Measurements from ENCODE around the gene RARS2. TPM values are rescaled to one million over a fixed set of nuclear protein-coding genes. Genes with fewer than 3 reads are reported as not detected.
A peak's percentile ranks its signal among the peaks of the same experiment; 100 is the strongest.
"Not testable (repeated sequence)": the region's sequence is repeated elsewhere in the genome, so short reads cannot be mapped to it uniquely, and the experiment has no call there.

RARS2 gene
- total RNA-seq, 4 donors from 2014 or later, result 11.4 to 21.1 (median 13.4) TPM

DNA sequence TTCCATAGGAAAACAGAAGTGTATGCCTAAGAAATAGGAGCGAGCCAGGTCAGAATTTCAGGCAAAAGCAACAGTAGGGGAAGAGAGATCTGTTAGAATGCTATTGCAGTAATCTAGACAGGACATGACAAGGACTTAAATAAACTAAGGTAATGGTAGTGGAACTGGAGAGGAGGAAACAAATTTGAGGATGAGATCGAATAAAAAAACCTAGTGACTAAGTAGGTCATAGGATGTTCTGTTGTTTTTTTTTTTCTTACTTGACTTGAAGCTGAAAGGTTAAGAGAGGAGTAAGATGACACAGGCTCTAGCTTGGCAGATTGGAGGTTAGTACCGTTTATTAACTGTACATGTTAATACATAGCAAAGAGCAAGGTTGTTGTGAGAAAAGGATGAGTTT is 28.7 kb upstream of the RARS2 start:
- Histone ChIP-seq H3K4me3 (no peak overlapping the region), H3K4me1 (peaks cover 9 to 21% of the 10 kb centered on the region in 2 donors), H3K36me3 (peaks cover 0 to 26% of the 10 kb centered on the region in 2 donors), H3K27me3 (no peaks in the 10 kb centered on the region), H3K9me3 (no peaks in the 10 kb centered on the region), H3K27ac (peak overlapping the region; percentile 59 to 73 (median 66))
- TF ChIP-seq POLR2A (IDR thresholded peaks at IDR 0.05), result no peak
- TF ChIP-seq, protein P1, sequence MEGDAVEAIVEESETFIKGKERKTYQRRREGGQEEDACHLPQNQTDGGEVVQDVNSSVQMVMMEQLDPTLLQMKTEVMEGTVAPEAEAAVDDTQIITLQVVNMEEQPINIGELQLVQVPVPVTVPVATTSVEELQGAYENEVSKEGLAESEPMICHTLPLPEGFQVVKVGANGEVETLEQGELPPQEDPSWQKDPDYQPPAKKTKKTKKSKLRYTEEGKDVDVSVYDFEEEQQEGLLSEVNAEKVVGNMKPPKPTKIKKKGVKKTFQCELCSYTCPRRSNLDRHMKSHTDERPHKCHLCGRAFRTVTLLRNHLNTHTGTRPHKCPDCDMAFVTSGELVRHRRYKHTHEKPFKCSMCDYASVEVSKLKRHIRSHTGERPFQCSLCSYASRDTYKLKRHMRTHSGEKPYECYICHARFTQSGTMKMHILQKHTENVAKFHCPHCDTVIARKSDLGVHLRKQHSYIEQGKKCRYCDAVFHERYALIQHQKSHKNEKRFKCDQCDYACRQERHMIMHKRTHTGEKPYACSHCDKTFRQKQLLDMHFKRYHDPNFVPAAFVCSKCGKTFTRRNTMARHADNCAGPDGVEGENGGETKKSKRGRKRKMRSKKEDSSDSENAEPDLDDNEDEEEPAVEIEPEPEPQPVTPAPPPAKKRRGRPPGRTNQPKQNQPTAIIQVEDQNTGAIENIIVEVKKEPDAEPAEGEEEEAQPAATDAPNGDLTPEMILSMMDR (IDR thresholded peaks at IDR 0.05 in 4 of 5, conservative IDR thresholded peaks at IDR 0.05 in 1 of 5), result no peak
- DNase-seq (no peak), ATAC-seq (peak; percentile 58 to 72)
- in situ Hi-C loops (cut with MboI; ENCODE audit: low sequenced_read_pairs in 4 of 4) (no loop called here), intact Hi-C loops (cut with DNase I; ENCODE audit: low total_unique reads) (no loop called here)

DNA sequence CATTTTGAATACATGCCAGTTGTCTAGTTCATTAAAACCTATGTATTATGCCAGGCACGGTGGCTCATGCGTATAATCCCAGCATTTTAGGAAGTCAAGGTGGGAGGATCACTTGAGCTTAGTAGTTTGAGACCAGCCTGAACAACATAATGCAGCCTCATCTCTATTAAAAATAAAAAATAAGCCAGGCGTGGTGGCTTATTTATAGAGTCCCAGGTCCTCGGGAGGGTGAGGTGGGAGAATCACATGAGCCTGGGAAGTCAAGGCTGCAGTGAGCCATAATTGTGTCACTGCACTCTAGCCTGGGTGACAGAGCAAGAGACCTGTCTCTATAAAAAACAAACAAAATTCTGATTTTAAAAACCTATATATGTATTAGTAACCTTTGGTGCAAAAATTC is 27.6 kb upstream of the RARS2 start:
- intact Hi-C loops (cut with DNase I; ENCODE audit: low total_unique reads), result no loop called here
- no peaks in the 10 kb centered on the region for H3K9me3 ChIP-seq
- in situ Hi-C loops (cut with MboI; ENCODE audit: low sequenced_read_pairs in 4 of 4), result no loop called here
- peaks cover 6 to 21% of the 10 kb centered on the region in 2 donors for H3K4me1 ChIP-seq
- H3K36me3 ChIP-seq, result peaks cover 0 to 37% of the 10 kb centered on the region in 2 donors
- H3K4me3 ChIP-seq, result no peak overlapping the region
- no peaks in the 10 kb centered on the region for H3K27me3 ChIP-seq
- peak overlapping the region; percentile 59 to 73 (median 66) for H3K27ac ChIP-seq
- ATAC-seq (peak; percentile 84 to 92), DNase-seq (peak; percentile 20 to 67)
- TF ChIP-seq, protein P1 (IDR thresholded peaks at IDR 0.05 in 4 of 5, conservative IDR thresholded peaks at IDR 0.05 in 1 of 5), result no peak
- TF ChIP-seq POLR2A (IDR thresholded peaks at IDR 0.05), result peak in 1 of 2 donors; percentile 41

DNA sequence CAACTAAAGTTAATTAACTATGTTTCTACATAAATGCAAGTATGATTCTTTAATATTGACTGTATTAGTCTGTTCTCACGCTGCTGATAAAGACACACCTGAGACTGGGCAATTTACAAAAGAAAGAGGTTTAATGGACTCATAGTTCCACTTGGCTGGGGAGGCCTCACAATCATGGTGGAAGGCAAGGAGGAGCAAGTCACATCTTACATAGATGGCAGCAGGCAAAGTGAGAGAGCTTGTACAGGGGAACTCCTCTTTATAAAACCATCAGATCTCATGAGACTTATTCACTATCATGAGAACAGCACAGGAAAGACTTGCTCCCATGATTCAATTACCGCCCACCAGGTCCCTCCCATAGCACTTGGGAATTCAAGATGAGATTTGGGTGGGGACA is 23.2 kb upstream of the RARS2 start:
- in situ Hi-C loops (cut with MboI; ENCODE audit: low sequenced_read_pairs in 4 of 4); H3K9me3 ChIP-seq; H3K27ac ChIP-seq; H3K4me1 ChIP-seq; DNase-seq; ATAC-seq; H3K4me3 ChIP-seq; intact Hi-C loops (cut with DNase I; ENCODE audit: low total_unique reads); H3K27me3 ChIP-seq: not testable (repeated sequence)
- H3K36me3 ChIP-seq, result peaks cover 3 to 60% of the 10 kb centered on the region in 2 donors

DNA sequence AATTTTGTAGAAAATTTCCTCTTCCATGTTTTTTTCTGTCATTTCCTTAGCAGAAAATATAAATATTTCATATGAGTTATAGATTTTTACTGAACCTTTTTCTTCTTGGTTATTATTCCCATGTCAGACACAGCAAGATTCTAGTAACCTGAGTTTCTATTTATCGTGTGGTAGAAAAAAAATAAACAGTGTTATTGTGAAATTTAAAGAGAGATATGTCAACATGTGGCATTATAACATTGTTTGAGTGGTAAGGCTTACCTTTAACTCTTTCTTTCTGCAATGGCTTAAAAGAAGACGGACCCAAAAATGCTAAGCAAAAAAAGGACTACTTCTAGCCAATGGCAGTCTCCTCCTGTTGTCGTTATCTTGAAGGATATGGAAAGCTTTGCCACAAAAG is 19.0 kb upstream of the RARS2 start:
- H3K9me3 ChIP-seq, result no peaks in the 10 kb centered on the region
- no peaks in the 10 kb centered on the region for H3K27me3 ChIP-seq
- ATAC-seq, result no peak
- in situ Hi-C loops (cut with MboI; ENCODE audit: low sequenced_read_pairs in 4 of 4) (no loop called here), intact Hi-C loops (cut with DNase I; ENCODE audit: low total_unique reads) (no loop called here)
- no peak overlapping the region for H3K27ac ChIP-seq
- H3K36me3 ChIP-seq, result peaks cover 3 to 59% of the 10 kb centered on the region in 2 donors
- H3K4me1 ChIP-seq, result no peaks in the 10 kb centered on the region
- TF ChIP-seq, protein P1 (IDR thresholded peaks at IDR 0.05 in 4 of 5, conservative IDR thresholded peaks at IDR 0.05 in 1 of 5), result no peak
- DNase-seq, result no peak
- H3K4me3 ChIP-seq, result no peak overlapping the region

DNA sequence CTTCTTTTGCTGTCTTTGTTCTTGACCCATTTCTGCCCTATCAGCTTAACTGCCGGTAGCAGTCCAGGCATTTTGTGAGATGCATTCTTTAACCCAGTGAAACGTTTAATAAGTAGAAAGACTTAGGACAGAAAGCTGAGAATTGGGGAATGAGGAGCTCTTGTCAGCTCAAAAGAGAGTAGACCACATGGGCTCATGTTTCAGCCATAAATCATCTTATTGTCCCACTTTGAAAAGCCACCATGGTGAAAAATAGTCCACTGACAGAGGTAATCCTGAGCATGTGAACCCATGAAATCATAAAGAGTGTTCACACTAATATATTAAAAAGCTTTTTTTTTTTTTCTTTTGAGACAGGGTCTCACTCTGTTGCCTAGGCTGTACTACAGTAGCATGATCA is 16.4 kb upstream of the RARS2 start:
- DNase-seq, result no peak
- TF ChIP-seq POLR2A (IDR thresholded peaks at IDR 0.05), result no peak
- TF ChIP-seq, protein P1 (IDR thresholded peaks at IDR 0.05 in 4 of 5, conservative IDR thresholded peaks at IDR 0.05 in 1 of 5), result no peak
- H3K9me3 ChIP-seq, result no peaks in the 10 kb centered on the region
- no peak overlapping the region for H3K27ac ChIP-seq
- no peak for ATAC-seq
- H3K27me3 ChIP-seq, result no peaks in the 10 kb centered on the region
- in situ Hi-C loops (cut with MboI; ENCODE audit: low sequenced_read_pairs in 4 of 4) (no loop called here), intact Hi-C loops (cut with DNase I; ENCODE audit: low total_unique reads) (no loop called here)
- H3K4me3 ChIP-seq, result no peak overlapping the region
- H3K36me3 ChIP-seq, result peaks cover 0 to 36% of the 10 kb centered on the region in 2 donors
- no peaks in the 10 kb centered on the region for H3K4me1 ChIP-seq

All from gastrocnemius medialis (tissue), 4 donors.